GM21717 (cell line): ENCODE measurements around the gene IRS2.
A peak's percentile ranks its signal among the peaks of the same experiment; 100 is the strongest.
"Not testable (repeated sequence)": the region's sequence is repeated elsewhere in the genome, so short reads cannot be mapped to it uniquely, and the experiment has no call there.

Source experiments
- ATAC-seq: cut with Tn5 transposase; IDR thresholded peaks from one replicate; pipeline ENCODE4 v1.9.1; 2021; ENCODE audit warnings: mild to moderate bottlenecking, moderate library complexity; ENCODE audit not compliant: unreplicated experiment

Gene IRS2, protein sequence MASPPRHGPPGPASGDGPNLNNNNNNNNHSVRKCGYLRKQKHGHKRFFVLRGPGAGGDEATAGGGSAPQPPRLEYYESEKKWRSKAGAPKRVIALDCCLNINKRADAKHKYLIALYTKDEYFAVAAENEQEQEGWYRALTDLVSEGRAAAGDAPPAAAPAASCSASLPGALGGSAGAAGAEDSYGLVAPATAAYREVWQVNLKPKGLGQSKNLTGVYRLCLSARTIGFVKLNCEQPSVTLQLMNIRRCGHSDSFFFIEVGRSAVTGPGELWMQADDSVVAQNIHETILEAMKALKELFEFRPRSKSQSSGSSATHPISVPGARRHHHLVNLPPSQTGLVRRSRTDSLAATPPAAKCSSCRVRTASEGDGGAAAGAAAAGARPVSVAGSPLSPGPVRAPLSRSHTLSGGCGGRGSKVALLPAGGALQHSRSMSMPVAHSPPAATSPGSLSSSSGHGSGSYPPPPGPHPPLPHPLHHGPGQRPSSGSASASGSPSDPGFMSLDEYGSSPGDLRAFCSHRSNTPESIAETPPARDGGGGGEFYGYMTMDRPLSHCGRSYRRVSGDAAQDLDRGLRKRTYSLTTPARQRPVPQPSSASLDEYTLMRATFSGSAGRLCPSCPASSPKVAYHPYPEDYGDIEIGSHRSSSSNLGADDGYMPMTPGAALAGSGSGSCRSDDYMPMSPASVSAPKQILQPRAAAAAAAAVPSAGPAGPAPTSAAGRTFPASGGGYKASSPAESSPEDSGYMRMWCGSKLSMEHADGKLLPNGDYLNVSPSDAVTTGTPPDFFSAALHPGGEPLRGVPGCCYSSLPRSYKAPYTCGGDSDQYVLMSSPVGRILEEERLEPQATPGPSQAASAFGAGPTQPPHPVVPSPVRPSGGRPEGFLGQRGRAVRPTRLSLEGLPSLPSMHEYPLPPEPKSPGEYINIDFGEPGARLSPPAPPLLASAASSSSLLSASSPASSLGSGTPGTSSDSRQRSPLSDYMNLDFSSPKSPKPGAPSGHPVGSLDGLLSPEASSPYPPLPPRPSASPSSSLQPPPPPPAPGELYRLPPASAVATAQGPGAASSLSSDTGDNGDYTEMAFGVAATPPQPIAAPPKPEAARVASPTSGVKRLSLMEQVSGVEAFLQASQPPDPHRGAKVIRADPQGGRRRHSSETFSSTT (N-terminal part only)

GRCh38 chr13:109786457-109787134, at the start of gene IRS2:
Gene IRS2, minus strand, starts transcription at chr13:109786583. Its CDS starts 530 bp downstream, at chr13:109786053.
- peak; percentile 87 for ATAC-seq

DNA sequence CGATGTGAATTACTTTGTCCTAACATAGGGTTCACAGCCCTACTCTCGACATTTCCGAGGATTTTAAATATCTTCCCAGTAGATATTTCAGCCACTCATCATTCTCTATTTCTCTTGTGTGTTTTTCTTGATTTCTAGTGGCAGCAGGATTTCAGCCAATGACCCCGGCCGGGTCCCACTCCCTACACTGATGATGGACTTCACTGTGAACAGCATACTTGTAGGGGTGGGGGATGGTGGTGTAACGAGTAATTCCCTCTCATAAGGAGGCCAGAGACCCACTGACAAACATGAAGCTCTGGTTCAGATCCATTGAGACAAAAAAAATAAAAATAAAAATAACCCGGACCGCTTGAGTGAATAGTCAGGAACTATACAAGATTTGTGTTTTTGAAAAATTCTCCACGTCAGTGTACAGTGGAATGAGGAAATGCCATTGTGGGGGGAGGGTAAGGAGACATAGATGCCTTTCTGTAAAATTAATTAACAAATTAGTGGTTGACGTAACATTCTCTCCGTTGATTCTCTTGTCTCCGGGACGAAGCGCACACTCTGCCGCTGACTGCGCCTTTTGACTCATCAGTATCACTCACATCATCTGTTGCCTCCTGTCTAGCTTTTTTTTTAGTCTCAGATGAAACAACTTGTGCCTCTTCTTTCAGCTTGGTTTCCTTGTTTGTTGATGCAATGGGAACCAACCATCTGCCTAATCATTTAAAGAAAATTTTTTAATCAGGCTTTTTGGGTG, 48.8 kb upstream of the IRS2 start:
- no peak for ATAC-seq

DNA sequence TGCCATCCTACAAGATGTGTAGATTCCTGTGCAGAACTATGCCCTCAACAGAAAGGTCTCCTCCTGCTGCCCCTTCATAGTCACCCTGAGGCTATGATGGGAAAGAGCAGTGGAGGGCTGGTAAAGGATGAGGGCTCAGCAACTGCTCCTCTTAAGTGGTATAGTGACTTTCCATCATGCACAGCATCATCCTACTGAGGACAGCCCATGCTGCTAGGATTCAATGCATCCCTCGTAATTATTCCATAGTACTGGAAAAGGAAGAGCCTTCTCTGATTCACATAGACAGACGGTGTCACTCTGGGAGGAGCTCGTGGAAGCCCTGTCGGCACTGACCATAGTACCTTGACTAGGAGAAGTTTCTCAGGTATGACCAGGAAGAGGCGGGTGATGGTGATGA, 47.6 kb upstream of the IRS2 start:
- no peak for ATAC-seq

DNA sequence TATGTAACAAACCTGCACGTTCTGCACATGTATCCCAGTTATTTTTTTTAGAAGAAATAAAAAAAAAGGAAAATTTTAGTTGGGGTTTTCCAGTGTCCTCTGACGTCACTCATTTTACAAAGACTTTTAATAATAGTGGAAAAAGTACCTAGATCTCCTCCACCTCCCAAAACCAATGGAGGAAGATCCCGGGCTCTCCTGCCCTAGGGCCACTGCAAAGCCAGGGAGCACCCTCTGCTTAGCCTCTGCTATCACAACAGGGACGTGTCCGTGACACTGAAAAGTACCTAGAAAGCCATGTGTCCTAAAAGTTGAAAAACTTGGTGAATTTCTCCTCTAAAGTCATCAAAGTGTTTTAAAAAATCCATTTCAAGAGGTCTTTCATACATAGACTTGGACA, 46.7 kb upstream of the IRS2 start:
- no peak for ATAC-seq

DNA sequence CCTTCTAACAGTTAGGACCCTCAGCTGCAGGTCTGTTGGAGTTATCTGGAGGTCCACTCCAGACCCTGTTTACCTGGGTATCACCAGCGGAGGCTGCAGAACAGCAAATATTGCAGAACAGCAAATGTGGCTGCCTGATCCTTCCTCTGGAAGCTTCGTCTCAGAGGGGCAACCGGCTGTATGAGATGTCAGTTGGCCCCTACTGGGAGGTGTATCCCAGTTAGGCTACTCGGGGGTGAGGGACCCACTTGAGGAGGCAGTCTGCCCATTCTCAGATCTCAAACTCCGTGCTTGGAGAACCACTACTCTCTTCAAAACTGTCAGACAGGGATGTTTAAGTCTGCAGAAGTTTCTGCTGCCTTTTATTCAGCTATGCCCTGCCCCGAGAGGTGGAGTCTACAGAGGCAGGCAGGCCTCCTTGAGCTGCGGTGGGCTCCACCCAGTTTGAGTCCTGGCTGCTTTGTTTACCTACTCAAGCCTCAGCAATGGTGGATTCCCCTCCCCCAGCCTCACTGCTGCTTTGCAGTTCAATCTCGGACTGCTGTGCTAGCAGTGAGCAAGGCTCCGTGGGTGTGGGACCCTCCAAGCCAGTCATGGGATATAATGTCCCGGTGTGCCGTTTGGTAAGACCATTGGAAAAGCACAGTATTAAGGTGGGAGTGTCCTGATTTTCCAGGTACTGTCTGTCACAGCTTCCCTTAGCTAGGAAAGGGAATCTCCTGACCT, 42.4 kb upstream of the IRS2 start:
- not testable (repeated sequence) for ATAC-seq

GRCh38 chr13:109823201-109823600, 36.8 kb upstream of the IRS2 start:
- not testable (repeated sequence) for ATAC-seq

GRCh38 chr13:109821103-109821502, 34.7 kb upstream of the IRS2 start:
- no peak for ATAC-seq

- no peak for ATAC-seq
Observed at GRCh38 chr13:109819874-109820273, 33.5 kb upstream of the IRS2 start.

DNA sequence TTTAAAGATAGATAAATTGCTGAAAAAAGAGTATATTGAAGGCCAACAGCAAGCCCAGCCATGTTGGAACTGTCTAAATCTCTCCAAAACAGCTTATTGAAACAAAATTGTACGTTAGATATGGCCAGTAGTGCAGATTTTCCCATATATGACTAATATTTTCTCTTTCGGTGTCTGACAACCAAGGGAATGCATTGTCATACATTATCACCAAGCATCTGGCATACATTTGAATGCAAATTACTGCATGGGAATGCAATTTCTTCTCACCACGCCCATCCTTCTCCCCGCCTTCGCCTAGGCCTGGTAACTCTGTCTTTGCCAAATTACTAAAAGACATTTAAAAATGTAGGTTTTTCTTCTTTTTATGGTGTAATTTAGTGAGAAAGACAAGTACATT, 32.5 kb upstream of the IRS2 start:
- ATAC-seq, result no peak

GRCh38 chr13:109817591-109818535, 31.5 kb upstream of the IRS2 start:
- ATAC-seq, result no peak

- no peak for ATAC-seq
Observed at GRCh38 chr13:109816808-109817203, 30.4 kb upstream of the IRS2 start.

DNA sequence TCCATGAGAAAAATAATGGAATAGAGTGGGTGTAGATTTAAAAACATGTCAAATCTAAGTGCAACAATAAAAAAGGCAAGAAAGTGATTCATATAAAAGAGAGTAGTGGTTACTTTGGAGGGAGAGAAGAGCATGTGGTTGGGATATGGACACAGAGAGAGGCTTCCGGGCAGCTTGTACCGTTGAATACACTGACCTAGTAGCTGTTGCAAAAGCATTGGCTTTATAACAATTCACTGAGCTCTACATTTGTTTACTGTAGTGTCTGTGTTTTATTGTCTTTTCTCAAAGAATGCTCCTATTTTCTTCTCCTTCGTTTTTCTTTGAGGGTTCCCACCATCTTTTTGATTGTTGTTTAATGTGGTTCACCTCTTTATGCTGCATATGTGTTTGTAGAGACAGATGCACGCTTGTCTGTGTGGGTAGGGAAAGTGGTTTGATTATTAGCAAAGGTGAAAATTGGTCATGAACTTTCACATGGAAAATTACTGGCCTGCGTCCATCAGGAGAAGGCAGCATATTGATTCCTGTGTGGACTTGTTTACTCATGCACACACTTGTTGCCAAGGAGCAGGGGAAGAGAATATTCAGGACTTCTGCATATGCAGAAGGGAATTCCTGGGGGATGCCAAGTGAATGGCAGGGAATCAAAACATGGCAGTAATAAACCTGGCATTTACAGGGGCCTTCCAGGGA, 29.9 kb upstream of the IRS2 start:
- ATAC-seq, result no peak

DNA sequence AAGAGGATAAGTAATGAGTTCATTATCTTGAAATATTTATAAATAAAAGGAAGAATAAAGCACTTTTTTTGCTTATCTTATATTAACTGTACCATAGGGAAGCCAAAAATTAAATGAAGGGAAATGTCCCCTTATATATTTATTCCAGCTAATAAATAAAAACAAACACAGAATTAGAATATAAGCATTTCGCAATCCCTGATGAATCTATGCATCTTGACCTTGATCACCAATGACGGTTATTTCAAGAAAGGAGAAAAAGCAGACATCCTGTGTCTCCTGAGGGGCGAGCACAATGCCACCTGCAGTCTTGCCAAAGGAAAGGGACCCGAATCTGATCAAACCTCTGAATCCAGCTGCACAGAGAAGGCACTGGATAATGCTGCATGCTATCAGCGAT, 29.3 kb upstream of the IRS2 start:
- ATAC-seq, result no peak

DNA sequence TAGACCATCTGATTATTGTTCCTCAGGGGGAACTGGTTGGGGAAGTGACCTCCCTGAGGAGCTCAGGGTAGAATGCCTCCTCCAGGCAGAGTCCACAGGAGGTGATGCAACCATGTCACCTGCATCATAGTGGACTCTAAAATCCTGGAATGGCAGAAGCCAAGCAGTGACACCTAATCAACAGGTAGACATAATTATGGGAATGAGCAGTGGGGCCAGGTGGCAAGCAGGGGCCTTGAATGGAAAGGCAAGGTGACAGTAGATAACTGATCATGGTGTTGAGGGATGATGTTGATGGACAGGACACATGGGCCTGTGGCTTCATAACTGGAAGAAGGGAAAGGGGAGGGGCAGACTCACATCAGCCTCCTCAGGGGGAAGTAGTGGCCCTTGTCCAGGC, 27.3 kb upstream of the IRS2 start:
- no peak for ATAC-seq

- no peak for ATAC-seq
Observed at GRCh38 chr13:109812382-109812781, 26.0 kb upstream of the IRS2 start.

- ATAC-seq, result no peak
Observed at GRCh38 chr13:109810761-109811510, 24.6 kb upstream of the IRS2 start.
